RPMI7951 (cell line): ENCODE measurements around the gene PIGQ. TPM values are rescaled to one million over a fixed set of nuclear protein-coding genes. Genes with fewer than 3 reads are reported as not detected.
A peak's percentile ranks its signal among the peaks of the same experiment; 100 is the strongest.

Experiments used
- DNase-seq: peaks from one replicate; pipeline ENCODE4 v3.0.0-alpha.2; 2012; ENCODE audit warnings: low read depth
- total RNA-seq: library from RNA; depleted of rRNA; stranded (reverse); fragments of >200 nt; shearing (Covaris generic); gene quantifications from 2 replicates; pipeline ENCODE4 v1.2.3, GENCODE V29; 2014

Gene PIGQ
- total RNA-seq, 1 experiment from 2014 or later = 16.2 TPM

GRCh38 chr16:606656-607307 is 37.0 kb downstream of the PIGQ start:
- no peak for DNase-seq

DNA sequence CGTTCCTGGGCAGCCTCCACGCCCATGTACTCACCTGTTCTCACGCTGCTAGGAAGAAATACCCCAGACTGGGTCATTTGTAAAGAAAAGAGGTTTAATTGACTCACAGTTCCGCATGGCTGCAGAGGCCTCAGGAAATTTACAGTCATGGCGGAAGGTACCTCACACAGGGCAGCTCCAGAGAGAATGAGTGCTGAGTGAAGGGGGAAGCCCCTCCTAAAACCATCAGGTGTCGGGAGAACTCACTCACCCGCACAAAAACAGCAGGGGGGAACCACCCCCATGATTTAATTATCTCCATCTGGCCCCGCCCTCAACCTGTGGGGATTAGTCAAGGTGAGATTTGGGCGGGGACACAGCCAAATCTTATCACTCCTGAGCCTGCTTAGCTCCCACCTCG is 38.3 kb downstream of the PIGQ start:
- DNase-seq = no peak

DNA sequence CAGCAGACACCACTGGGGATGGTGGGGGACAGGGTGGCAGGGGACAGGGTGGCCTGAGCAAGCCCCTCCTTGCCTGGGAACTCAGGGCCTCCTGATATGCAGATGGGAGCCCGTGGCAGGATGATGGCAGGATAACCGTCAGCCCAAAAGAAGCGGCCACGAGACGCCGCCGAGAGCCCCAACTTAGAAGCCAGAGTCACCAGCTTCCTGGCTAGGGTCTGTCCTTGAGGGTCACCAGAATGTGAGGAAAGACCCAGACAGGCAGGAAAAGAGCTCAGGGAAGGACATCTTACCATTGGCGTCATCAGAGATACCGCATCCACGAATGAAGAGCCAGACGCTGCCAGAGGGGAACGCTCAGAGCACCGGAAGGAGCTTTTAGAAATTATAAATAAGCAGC is 39.5 kb downstream of the PIGQ start:
- no peak for DNase-seq

DNA sequence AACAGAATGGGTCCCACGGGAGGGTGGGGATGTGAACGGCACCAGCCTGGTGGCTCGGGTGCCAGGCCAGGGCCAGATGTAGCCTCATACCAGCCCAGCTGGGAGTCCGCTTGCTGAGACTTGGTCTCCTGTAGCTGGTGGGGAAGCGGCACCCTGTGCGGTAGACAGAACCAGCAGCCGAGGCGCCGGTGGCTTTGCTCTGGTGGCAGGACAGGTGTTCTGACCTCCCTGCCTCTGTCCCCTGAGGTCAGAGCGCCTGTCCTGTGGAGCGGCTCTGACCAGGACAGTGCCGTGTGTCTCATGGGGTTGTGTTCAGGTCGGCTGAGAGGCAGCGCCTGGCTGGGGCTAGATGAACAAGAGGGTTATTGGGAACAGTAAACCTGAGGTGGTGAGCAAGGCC is 40.2 kb downstream of the PIGQ start:
- DNase-seq = no peak

DNA sequence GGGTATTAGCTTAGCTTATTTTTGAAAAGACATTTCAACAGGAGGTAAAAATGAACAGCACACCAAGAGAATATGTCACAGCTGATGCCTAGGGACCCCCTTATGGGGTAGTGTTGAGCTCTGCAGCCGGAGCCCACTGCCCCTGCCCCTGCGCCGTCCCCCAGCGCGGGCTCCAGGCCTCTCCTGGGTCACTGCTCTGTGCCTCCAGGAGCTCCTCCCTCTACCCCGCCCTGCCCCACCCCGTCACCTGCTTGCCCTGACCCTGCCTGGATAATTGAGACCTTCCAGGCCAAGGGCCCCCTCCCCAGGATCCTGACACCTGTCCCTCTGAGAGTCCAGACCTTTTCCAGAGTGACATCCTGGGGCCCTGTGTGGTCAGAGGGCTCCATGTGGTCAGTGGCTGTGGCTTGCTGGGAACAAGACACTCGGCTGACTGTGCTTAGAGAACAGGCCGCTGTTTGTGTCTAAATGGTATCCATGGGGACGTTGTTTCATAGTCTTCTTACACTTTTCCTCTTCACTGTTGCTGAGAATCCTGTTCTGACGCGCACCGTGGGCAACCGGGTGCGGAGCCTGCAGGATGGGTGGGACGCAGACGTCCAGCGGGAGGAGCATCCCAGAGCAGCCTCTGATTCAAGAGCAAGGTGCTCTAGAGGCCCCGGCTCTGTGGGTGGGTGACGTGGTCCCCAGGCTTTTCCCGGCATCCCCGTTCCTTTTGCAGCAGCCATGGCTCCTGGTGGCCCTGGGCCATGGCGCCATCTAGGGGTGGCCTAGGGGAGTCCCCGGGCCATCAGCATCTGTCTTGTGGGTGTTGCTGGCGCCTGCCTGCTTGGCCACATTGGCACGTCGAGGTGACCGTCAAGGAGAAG is 41.0 kb downstream of the PIGQ start:
- DNase-seq = no peak

- no peak for DNase-seq
These were observed 45.4 kb downstream of the PIGQ start for GRCh38 chr16:615122-615521.

DNA sequence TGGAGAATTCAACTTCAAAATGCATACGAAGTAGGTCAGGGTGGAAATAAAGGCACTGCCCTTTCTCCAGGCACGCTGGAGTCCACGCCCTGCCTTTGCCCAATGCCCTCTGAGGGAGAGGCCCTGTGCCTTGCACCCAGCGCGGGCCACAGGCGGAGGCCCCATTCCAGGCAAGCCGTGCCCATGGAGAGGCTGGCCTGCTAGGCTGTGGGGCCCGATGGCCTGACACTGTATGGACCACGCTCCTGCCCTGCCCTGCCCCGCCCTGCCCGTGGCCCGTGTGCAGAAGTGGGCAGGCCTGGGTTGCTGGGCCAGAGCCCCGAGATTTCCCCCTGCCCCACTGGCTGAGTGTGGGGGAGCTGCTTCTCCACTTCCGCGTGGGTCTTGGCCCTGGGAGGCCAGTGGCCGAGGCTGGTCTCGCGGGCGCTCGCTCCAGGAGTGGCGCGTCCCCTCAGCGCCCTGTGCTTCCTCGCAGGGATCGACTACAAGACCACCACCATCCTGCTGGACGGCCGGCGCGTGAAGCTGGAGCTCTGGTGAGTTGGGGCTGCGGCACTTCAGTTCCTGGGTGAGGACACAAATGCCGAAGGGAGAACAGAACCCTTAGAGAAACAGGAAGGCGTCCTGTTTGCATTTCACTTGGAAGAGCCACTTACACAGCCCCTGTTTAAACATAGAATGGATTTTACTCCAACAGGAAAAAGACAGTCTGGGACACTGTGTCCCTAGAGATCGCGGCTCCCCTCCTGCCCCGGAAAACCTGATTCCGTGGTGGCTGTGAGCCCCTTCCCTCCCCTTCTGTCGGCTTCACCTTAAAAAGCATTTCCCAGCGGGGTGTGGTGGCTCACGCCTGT is 47.2 kb downstream of the PIGQ start:
- no peak for DNase-seq

- DNase-seq = no peak
These were observed 48.1 kb downstream of the PIGQ start for GRCh38 chr16:617855-618254.

GRCh38 chr16:619476-620100 is 49.8 kb downstream of the PIGQ start:
- DNase-seq = no peak

DNA sequence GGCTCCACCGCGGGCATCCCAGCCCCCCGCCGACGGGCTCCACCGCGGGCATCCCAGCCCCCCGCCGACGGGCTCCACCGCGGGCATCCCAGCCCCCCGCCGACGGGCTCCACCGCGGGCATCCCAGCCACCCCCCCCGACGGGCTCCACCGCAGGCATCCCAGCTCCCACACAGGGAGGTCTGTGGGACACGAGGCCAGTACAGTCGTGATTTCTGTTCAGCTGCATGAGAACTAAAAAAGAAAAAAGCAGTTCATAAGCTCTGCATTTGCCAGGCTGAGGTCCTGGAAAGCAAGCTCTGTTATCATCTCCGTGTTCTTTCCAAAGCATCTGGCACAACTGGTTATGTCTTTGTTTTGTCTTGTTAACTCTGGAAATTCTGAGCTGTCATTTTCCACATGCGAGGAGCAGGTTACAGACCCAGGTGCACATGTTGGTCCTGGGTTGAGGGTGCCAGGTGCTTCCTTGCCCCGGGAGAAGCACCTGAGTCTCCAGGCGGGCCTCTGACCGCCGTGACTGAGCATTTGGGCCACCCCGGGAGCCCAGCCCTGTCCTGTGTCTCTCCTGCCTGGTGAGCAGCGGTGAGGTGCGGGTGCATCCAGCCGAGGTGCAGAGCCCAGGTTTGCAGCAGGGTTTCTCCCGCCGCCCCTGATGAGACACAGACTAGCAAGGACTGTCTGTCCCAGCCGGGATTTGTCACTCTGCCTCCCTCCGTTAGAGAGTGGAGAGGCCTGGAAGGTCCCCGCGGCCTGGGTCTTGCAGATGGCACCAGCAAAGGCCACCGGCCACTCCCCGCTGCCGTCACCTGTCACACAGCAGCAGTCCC is 51.1 kb downstream of the PIGQ start:
- DNase-seq = no peak

GRCh38 chr16:621526-622105 is 51.8 kb downstream of the PIGQ start:
- DNase-seq = no peak

DNA sequence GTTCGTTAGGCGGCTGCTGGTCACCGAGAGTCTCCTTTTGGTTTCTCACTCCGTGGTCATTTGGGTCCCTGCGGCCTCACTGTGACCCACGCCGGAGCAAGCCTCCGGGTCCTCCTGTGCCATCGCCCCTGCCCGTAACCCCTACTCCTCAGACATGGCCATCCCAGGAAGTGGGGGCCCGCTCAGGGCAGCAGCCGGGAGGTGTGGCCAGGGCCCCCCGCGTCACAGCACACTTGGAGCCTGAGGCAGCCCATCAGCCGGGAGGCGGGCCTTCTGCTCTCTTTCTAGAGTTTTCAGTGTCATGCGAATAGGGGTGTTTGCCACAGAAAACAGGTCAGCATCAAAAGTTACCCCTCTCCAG is 53.1 kb downstream of the PIGQ start:
- no peak for DNase-seq

DNA sequence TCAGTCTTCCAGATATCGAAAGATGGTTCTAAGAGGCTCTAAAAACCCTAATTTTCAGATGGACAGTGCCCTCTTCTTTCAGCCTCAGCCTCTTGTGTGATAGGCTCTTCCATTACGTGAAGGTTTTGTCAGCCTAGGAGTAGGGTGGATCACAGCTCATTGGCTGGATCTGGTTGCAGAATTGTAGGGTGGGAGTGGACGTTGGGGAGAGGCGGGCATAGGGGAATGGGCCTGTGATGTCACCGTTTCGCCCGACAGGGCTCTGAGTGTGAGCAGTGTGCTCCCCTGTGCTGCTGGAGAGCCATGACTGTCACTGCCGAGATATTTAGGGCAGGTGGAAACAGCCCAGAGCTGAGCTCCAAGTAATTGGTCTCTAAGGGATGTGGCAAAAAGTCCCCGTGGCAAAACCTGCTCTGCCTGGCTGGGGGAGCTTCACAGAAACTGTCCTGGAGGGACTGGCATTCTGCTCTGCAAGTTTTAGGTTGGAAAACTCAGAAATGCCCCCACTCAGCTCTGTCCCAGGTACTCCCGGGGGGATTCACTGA is 54.8 kb downstream of the PIGQ start:
- no peak for DNase-seq

- DNase-seq = no peak
These were observed 55.6 kb downstream of the PIGQ start for GRCh38 chr16:625117-625976.

DNA sequence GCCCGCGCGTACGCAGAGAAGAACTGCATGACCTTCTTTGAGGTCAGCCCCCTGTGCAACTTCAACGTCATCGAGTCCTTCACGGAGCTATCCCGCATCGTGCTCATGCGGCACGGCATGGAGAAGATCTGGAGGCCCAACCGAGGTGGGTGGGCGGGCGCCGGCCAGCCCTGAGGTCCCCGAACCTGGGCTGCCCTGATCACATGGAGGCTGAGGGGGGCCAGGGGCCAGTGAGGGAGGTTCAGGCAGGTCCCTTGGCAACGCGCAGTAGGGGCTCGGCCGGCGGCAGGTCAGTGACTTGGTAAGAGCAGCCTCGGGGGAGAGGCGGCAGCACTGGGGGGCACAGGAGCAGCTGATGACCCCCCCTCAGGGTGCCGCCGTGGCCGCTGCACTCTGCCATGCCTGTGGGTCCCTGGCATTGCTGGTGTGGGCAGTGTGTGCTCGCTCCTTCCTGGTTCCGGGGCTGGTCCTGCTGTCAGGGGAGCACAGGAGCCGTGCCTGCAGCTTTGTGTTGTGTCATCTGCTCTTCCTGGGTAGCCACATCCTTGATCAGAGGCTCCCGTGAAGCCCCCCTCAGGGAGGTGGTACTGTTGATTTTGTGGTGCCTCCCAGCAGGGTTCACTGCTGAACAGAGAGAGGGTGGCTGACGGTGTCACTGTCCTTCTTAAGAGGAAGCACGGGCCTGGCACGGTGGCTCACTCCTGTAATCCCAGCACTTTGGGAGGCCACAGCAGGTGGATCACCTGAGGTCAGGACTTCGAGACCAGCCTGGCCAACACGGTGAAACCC is 56.4 kb downstream of the PIGQ start:
- no peak for DNase-seq

GRCh38 chr16:626787-627453 is 57.2 kb downstream of the PIGQ start:
- peak; percentile 88 for DNase-seq

GRCh38 chr16:627454-628239 is 57.9 kb downstream of the PIGQ start:
- DNase-seq = no peak
